Upper lobe of left lung (tissue), 4 donors: ENCODE measurements around the gene CCND2.

Source experiments
- EP300 ChIP-seq, 4 donors: sonication (generic); formaldehyde crosslinking; IDR thresholded peaks; one replicate each; pipeline ENCODE4 v1.5.1; 2017; ENCODE audit warnings: antibody characterized with exemption in 4 of 4, control low read depth in 2 of 4
- POLR2A ChIP-seq, 4 donors: fragments of 450-650 bp; IDR thresholded peaks; one replicate each; pipeline ENCODE4 v1.5.1; 2016 to 2017; ENCODE audit warnings: antibody characterized with exemption in 4 of 4, mild to moderate bottlenecking in 2 of 4
- POLR2AphosphoS5 ChIP-seq, 2 donors: sonication (generic); formaldehyde crosslinking; IDR thresholded peaks; one replicate each; pipeline ENCODE4 v1.5.1; 2017; ENCODE audit warnings: antibody characterized with exemption in 2 of 2
- TF ChIP-seq, protein P1 (sequence below), 6 experiments: fragments of 450-650 bp in 4 of 6; fragments of 200-600 bp in 2 of 6; sonication (generic) in 2 of 6; IDR thresholded peaks; one replicate each; pipeline ENCODE4 v1.5.1; 2016 to 2019; ENCODE audit warnings: antibody characterized with exemption in 6 of 6

GRCh38 chr12:4242595-4242994 lies 31.0 kb upstream of the CCND2 start:
- TF ChIP-seq, protein P1, sequence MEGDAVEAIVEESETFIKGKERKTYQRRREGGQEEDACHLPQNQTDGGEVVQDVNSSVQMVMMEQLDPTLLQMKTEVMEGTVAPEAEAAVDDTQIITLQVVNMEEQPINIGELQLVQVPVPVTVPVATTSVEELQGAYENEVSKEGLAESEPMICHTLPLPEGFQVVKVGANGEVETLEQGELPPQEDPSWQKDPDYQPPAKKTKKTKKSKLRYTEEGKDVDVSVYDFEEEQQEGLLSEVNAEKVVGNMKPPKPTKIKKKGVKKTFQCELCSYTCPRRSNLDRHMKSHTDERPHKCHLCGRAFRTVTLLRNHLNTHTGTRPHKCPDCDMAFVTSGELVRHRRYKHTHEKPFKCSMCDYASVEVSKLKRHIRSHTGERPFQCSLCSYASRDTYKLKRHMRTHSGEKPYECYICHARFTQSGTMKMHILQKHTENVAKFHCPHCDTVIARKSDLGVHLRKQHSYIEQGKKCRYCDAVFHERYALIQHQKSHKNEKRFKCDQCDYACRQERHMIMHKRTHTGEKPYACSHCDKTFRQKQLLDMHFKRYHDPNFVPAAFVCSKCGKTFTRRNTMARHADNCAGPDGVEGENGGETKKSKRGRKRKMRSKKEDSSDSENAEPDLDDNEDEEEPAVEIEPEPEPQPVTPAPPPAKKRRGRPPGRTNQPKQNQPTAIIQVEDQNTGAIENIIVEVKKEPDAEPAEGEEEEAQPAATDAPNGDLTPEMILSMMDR (IDR thresholded peaks at IDR 0.05) = no peak
- TF ChIP-seq POLR2A (IDR thresholded peaks at IDR 0.05) = no peak
- TF ChIP-seq POLR2AphosphoS5 (IDR thresholded peaks at IDR 0.05) = no peak
- TF ChIP-seq EP300 (IDR thresholded peaks at IDR 0.05) = no peak
